Adrenal gland (tissue), 12 donors: Measurements from ENCODE around the gene RAD51C. TPM values are rescaled to one million over a fixed set of nuclear protein-coding genes. Genes with fewer than 3 reads are reported as not detected.
"Not testable (repeated sequence)": the region's sequence is repeated elsewhere in the genome, so short reads cannot be mapped to it uniquely, and the experiment has no call there.

Experiments
- DNase-seq, 7 donors: peaks; one replicate each; pipeline ENCODE4 v3.0.0-alpha.2; 2019 to 2020
- H3K27ac ChIP-seq, 5 donors: fragments of 200-600 bp; sonication (generic) in 4 of 5; 1 replicate in 3 of 5; 2 replicates in 2 of 5; pipeline versions ENCODE4 v1.5.1 to v1.8.0; 2016 to 2020; ENCODE audit warnings: mild to moderate bottlenecking in 1 of 5
- H3K27me3 ChIP-seq: fragments of 200-600 bp; 2 replicates; pipeline ENCODE4 v1.8.0; 2021
- H3K36me3 ChIP-seq, 2 donors: fragments of 200-600 bp; replicated peaks in 1 of 2; 1 replicate in 1 of 2; 2 replicates in 1 of 2; pipeline versions ENCODE4 v1.5.1 to v1.8.0; 2018 to 2022
- H3K4me1 ChIP-seq, 2 donors: fragments of 200-600 bp; replicated peaks in 1 of 2; 1 replicate in 1 of 2; 2 replicates in 1 of 2; pipeline versions ENCODE4 v1.5.1 to v1.8.0; 2018 to 2021
- H3K4me3 ChIP-seq, 4 donors: fragments of 200-600 bp; sonication (generic) in 3 of 4; one replicate each; pipeline ENCODE4 v1.5.1; 2016 to 2018
- H3K9me3 ChIP-seq, 3 donors: fragments of 200-600 bp; sonication (generic) in 1 of 3; replicated peaks in 1 of 3; 1 replicate in 2 of 3; 2 replicates in 1 of 3; pipeline versions ENCODE4 v1.5.1 to v1.8.0; 2016 to 2021
- CTCF ChIP-seq, 6 experiments: fragments of 450-650 bp in 4 of 6; fragments of 200-600 bp in 2 of 6; sonication (generic) in 1 of 6; IDR thresholded peaks; 1 replicate in 5 of 6; 2 replicates in 1 of 6; pipeline versions ENCODE4 v1.5.1 to v1.8.0; 2016 to 2021; ENCODE audit warnings: antibody characterized with exemption in 6 of 6, mild to moderate bottlenecking in 2 of 6, moderate library complexity in 1 of 6
- POLR2A ChIP-seq, 2 donors: fragments of 450-650 bp; IDR thresholded peaks; one replicate each; pipeline ENCODE4 v1.6.1; 2017; ENCODE audit warnings: antibody characterized with exemption in 2 of 2, mild to moderate bottlenecking in 2 of 2, moderate library complexity in 1 of 2
- WGBS, 4 donors: extraction: QIAGEN DNeasy Blood & Tissue Kit in 2 of 4; methylation state at CpG; one replicate each; pipeline versions ENCODE4 v1.1.5 to v1.1.7; 2013 to 2017; 5-methylcytosine and 5-hydroxymethylcytosine counted together
- intact Hi-C, 2 donors: fragments of 100-400 bp; cut with DNase I; formaldehyde crosslinking; loops; one replicate each; pipeline versions ENCODE4 v1.14.1 to v1.15.0; 2022 to 2023
- polyA plus RNA-seq, 3 donors: library from polyadenylated mRNA; stranded (reverse); fragments of 200-250 nt in 2 of 3; fragments of 350-450 nt in 1 of 3; fragmentation: Illumina TruSeq in 1 of 3; extraction: RNeasy Lipid Tissue Mini Kit (QIAGEN cat#74804) in 1 of 3; gene quantifications; one replicate each; pipeline ENCODE4 v1.2.3, GENCODE V29; 2013 to 2014
- total RNA-seq, 9 donors: library from RNA; depleted of rRNA in 4 of 9; stranded (reverse); fragments of >200 nt in 4 of 9; fragments of 120-200 nt in 1 of 9; fragmentation: NEBNext Ultra II Directional in 1 of 9; extraction: Animal tissue kit (Norgen Biotek cat#: 25700) in 1 of 9; gene quantifications; one replicate each; pipeline versions ENCODE4 v1.1.0 to v1.2.4, GENCODE V29; 2013 to 2023
- donor health status: healthy with polysubstance abuse.
- donor health status: Bipolar disorder and iron deficiency.
- donor health status: DM: yes; HTN: yes; CAD: no.
- donor health status: DM: no; HTN: no; CAD: no.
- donor health status: DM: no; HTN: no; CAD: no.
- donor health status: DM: yes; HTN: yes; CAD: no.

The RAD51C gene
- total and polyA plus RNA-seq, 12 donors = 11.7 to 60.2 (median 30.7) TPM

GRCh38 chr17:58759522-58759921, 67.1 kb downstream of the RAD51C start:
- Histone ChIP-seq H3K27ac (no peak overlapping the region), H3K36me3 (no peaks in the 10 kb centered on the region), H3K4me3 (no peak overlapping the region), H3K4me1 (peaks cover 0 to 17% of the 10 kb centered on the region in 2 donors), H3K9me3 (no peaks in the 10 kb centered on the region), H3K27me3 (no peaks in the 10 kb centered on the region)
- intact Hi-C loops = no loop called here
- no peak for DNase-seq
- WGBS, 4 donors = 72 to 88% (median 78%) methylated on average over 2 of the region's 2 CpGs
- TF ChIP-seq CTCF (IDR thresholded peaks at IDR 0.05) (no peak), POLR2A (IDR thresholded peaks at IDR 0.05) (no peak)

GRCh38 chr17:58760248-58760647, 67.8 kb downstream of the RAD51C start:
- no peak overlapping the region for H3K27ac ChIP-seq
- peaks cover 0 to 17% of the 10 kb centered on the region in 2 donors for H3K4me1 ChIP-seq
- WGBS, 4 donors = 83 to 90% (median 87%) methylated on average over 2 of the region's 2 CpGs
- no peaks in the 10 kb centered on the region for H3K9me3 ChIP-seq
- intact Hi-C loops = no loop called here
- H3K27me3 ChIP-seq = no peaks in the 10 kb centered on the region
- no peak for DNase-seq
- no peaks in the 10 kb centered on the region for H3K36me3 ChIP-seq
- no peak for TF ChIP-seq CTCF (IDR thresholded peaks at IDR 0.05)
- no peak for TF ChIP-seq POLR2A (IDR thresholded peaks at IDR 0.05)
- no peak overlapping the region for H3K4me3 ChIP-seq

- no peak overlapping the region for H3K4me3 ChIP-seq
- H3K36me3 ChIP-seq = no peaks in the 10 kb centered on the region
- H3K27me3 ChIP-seq = no peaks in the 10 kb centered on the region
- whole genome bisulfite sequencing, 4 donors = 38 to 68% (median 59%) methylated on average over 1 of the region's 1 CpG
- no peaks in the 10 kb centered on the region for H3K4me1 ChIP-seq
- TF ChIP-seq CTCF (IDR thresholded peaks at IDR 0.05) (no peak), POLR2A (IDR thresholded peaks at IDR 0.05) (no peak)
- no peak overlapping the region for H3K27ac ChIP-seq
- intact Hi-C loops = no loop called here
- H3K9me3 ChIP-seq = no peaks in the 10 kb centered on the region
- no peak for DNase-seq
Measured at GRCh38 chr17:58763263-58763662, 70.9 kb downstream of the RAD51C start.

- TF ChIP-seq CTCF (IDR thresholded peaks at IDR 0.05) (no peak), POLR2A (IDR thresholded peaks at IDR 0.05) (no peak)
- no peak overlapping the region for H3K27ac ChIP-seq
- no peaks in the 10 kb centered on the region for H3K27me3 ChIP-seq
- H3K36me3 ChIP-seq = no peaks in the 10 kb centered on the region
- DNase-seq = no peak
- intact Hi-C loops = no loop called here
- 72 to 84% (median 81%) methylated on average over 5 of the region's 5 CpGs for WGBS, 4 donors
- no peaks in the 10 kb centered on the region for H3K4me1 ChIP-seq
- no peak overlapping the region for H3K4me3 ChIP-seq
- H3K9me3 ChIP-seq = no peaks in the 10 kb centered on the region
Measured at GRCh38 chr17:58764373-58764772, 72.0 kb downstream of the RAD51C start.

GRCh38 chr17:58778482-58778881, 86.1 kb downstream of the RAD51C start:
- H3K27ac ChIP-seq, H3K27me3 ChIP-seq, H3K9me3 ChIP-seq, H3K4me1 ChIP-seq, intact Hi-C loops, H3K4me3 ChIP-seq, H3K36me3 ChIP-seq, DNase-seq: not testable (repeated sequence)
- WGBS, 4 donors = 77 to 86% (median 83%) methylated on average over 5 of the region's 5 CpGs
